ENCODE data around the gene NSDHL.

DNA sequence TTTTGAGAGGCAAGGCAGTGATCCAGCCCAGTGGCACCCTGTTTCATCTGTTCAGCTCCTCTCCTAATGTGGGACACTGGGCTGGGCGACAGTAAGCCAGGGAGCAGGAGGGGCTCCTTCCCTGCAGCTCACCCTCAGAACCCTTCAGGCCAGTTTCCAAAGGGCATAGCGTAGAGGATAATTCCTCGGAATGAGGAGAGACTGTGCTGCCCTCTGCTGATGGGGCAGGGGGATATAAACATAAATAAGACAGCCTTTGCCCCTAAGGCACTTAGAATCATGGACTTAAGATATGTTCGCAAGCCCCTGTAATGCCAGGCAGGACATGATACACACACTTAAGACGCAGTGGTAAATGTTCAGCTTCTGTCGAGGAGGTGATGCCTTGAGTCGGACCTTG is 39.1 kb downstream of the NSDHL start:
- TF ChIP-seq POLR2A (IDR thresholded peaks at IDR 0.05; ENCODE audit: low read length) (no peak), GATA1 (IDR thresholded peaks at IDR 0.05; ENCODE audit: low read depth, low read length) (no peak)
